Endodermal cell (in vitro differentiated cells): ENCODE measurements around the gene FNDC8. TPM values are rescaled to one million over a fixed set of nuclear protein-coding genes. Genes with fewer than 3 reads are reported as not detected.

Experiments used
- DNase-seq: peaks from one replicate; pipeline ENCODE4 v3.0.0-alpha.2; 2017
- H3K27ac ChIP-seq: 2 replicates; pipeline ENCODE4 v1.5.1; 2013; ENCODE audit warnings: mild to moderate bottlenecking, low read depth, low read length, moderate library complexity
- H3K27me3 ChIP-seq: 2 replicates; pipeline ENCODE4 v1.6.1; 2013; ENCODE audit warnings: mild to moderate bottlenecking, low read length, moderate library complexity; ENCODE audit not compliant: insufficient read depth, control insufficient read depth, poor library complexity, severe bottlenecking
- H3K36me3 ChIP-seq: 2 replicates; pipeline ENCODE4 v1.7.0; 2013; ENCODE audit warnings: mild to moderate bottlenecking, low read length, moderate library complexity; ENCODE audit not compliant: control insufficient read depth, insufficient read depth
- H3K4me1 ChIP-seq: one replicate; pipeline ENCODE4 v1.7.0; 2013; ENCODE audit warnings: low read length; ENCODE audit not compliant: control insufficient read depth, insufficient read depth
- H3K4me3 ChIP-seq: 2 replicates; pipeline ENCODE4 v1.5.1; 2013; ENCODE audit warnings: mild to moderate bottlenecking, low read length, moderate library complexity
- H3K9ac ChIP-seq: 2 replicates; pipeline ENCODE4 v1.6.1; 2013; ENCODE audit warnings: mild to moderate bottlenecking, low read length, moderate library complexity; ENCODE audit not compliant: poor library complexity, severe bottlenecking; ENCODE audit errors: extremely low read depth
- H3K9me3 ChIP-seq: 2 replicates; pipeline ENCODE4 v1.6.1; 2013; ENCODE audit warnings: mild to moderate bottlenecking, low read length, moderate library complexity; ENCODE audit not compliant: control insufficient read depth
- H3K27ac Mint-ChIP-seq: 2 replicates; pipeline ENCODE4 v1.8.0; 2020; ENCODE audit warnings: mixed read lengths
- H3K27me3 Mint-ChIP-seq: 2 replicates; pipeline ENCODE4 v1.8.0; 2021; ENCODE audit warnings: mild to moderate bottlenecking, mixed read lengths; ENCODE audit not compliant: insufficient read depth
- H3K36me3 Mint-ChIP-seq: 2 replicates; pipeline ENCODE4 v1.8.0; 2020; ENCODE audit warnings: low read depth, mixed read lengths
- H3K4me1 Mint-ChIP-seq: 2 replicates; pipeline ENCODE4 v1.8.0; 2020; ENCODE audit warnings: mixed read lengths
- H3K4me3 Mint-ChIP-seq: 2 replicates; pipeline ENCODE4 v1.8.0; 2020; ENCODE audit warnings: mild to moderate bottlenecking, moderate library complexity, mixed read lengths
- H3K9me3 Mint-ChIP-seq: 2 replicates; pipeline ENCODE4 v1.8.0; 2020; ENCODE audit warnings: mild to moderate bottlenecking, mixed read lengths
- WGBS, 2 experiments: methylation state at CpG; one replicate each; pipeline versions ENCODE4 v1.1.5 to v1.1.7; 2013; ENCODE audit warnings: missing lambda C conversion rate in 2 of 2, mixed read lengths in 1 of 2; ENCODE audit not compliant: insufficient coverage in 1 of 2, insufficient read length in 1 of 2; 5-methylcytosine and 5-hydroxymethylcytosine counted together
- total RNA-seq, 2 donors: library from RNA; stranded (reverse); fragmentation: NEBNext Ultra II Directional in 1 of 2; extraction: Animal tissue kit (Norgen Biotek cat#: 25700) in 1 of 2; gene quantifications; 2 replicates in 1 of 2; 3 replicates in 1 of 2; pipeline ENCODE4 v1.2.1, GENCODE V29; 2021
- TF ChIP-seq, protein P1 (sequence below): fragments of 200-600 bp; sonication (generic); conservative IDR thresholded peaks from 2 replicates; pipeline ENCODE4 v1.5.0; 2021; ENCODE audit warnings: antibody characterized with exemption, mild to moderate bottlenecking

The FNDC8 gene
- total RNA-seq, 2 donors from 2014 or later = not detected

DNA sequence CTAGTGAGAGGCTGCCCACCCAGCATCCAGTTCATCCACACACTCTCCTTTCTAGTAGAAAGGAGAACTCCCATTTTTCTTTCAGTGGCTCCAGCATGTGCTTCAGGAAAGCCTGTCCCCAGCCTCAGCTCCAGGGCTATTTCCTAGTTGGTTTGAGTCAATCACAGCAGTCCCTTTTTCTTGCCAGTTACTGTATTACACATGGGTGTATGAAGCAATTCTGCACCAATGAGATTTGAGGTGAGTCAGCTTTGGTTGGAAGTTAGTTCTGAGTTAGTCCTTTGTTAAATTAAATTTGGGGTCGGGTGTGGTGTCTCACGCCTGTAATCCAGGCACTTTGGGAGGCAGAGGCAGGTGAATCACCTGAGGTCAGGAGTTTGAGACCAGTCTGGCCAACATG lies 26.5 kb upstream of the FNDC8 start:
- peaks cover 15% of the 10 kb centered on the region for H3K36me3 ChIP-seq
- no peaks in the 10 kb centered on the region for H3K9me3 Mint-ChIP-seq
- H3K27ac ChIP-seq = no peak overlapping the region
- no peak overlapping the region for H3K4me3 ChIP-seq
- no peaks in the 10 kb centered on the region for H3K27me3 ChIP-seq
- DNase-seq = no peak
- H3K36me3 Mint-ChIP-seq = peaks cover 12% of the 10 kb centered on the region
- TF ChIP-seq, protein P1, sequence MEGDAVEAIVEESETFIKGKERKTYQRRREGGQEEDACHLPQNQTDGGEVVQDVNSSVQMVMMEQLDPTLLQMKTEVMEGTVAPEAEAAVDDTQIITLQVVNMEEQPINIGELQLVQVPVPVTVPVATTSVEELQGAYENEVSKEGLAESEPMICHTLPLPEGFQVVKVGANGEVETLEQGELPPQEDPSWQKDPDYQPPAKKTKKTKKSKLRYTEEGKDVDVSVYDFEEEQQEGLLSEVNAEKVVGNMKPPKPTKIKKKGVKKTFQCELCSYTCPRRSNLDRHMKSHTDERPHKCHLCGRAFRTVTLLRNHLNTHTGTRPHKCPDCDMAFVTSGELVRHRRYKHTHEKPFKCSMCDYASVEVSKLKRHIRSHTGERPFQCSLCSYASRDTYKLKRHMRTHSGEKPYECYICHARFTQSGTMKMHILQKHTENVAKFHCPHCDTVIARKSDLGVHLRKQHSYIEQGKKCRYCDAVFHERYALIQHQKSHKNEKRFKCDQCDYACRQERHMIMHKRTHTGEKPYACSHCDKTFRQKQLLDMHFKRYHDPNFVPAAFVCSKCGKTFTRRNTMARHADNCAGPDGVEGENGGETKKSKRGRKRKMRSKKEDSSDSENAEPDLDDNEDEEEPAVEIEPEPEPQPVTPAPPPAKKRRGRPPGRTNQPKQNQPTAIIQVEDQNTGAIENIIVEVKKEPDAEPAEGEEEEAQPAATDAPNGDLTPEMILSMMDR = no peak
- no peaks in the 10 kb centered on the region for H3K27me3 Mint-ChIP-seq
- H3K9me3 ChIP-seq = no peaks in the 10 kb centered on the region
- H3K4me1 Mint-ChIP-seq = peaks cover under 1% of the 10 kb centered on the region
- no peak overlapping the region for H3K4me3 Mint-ChIP-seq
- WGBS, 2 experiments = 92 to 94% methylated on average over 2 of the region's 2 CpGs
- peak overlapping the region; percentile 5 for H3K27ac Mint-ChIP-seq
- H3K9ac ChIP-seq = no peak overlapping the region
- no peaks in the 10 kb centered on the region for H3K4me1 ChIP-seq

DNA sequence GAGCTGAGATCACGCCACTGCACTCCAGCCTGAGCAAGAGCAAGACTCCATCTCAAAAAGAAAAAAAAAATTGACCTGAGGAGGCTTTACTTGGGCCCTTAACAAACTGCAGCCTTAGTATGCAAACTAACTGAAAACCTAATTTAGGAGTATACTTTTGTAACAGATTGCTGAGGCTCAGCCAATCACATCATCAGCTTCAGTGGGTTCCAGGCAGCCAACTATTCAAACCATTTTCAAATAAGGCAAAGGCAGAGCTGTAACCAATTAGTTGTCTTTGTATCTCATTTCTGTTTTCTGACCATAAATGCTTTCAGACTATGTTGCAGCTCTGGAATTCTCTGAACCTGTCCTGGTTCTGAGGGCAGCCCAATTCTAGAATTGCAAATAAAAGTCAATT lies 25.7 kb upstream of the FNDC8 start:
- Histone ChIP-seq H3K4me3 (no peak overlapping the region), H3K36me3 (peaks cover 22% of the 10 kb centered on the region), H3K9ac (no peak overlapping the region), H3K27ac (no peak overlapping the region), H3K27me3 (no peaks in the 10 kb centered on the region), H3K9me3 (no peaks in the 10 kb centered on the region), H3K4me1 (no peaks in the 10 kb centered on the region)
- no peaks in the 10 kb centered on the region for H3K9me3 Mint-ChIP-seq
- H3K36me3 Mint-ChIP-seq = peaks cover 20% of the 10 kb centered on the region
- WGBS, 2 experiments = 50 to 100% methylated on average over 1 of the region's 1 CpG
- H3K27me3 Mint-ChIP-seq = no peaks in the 10 kb centered on the region
- TF ChIP-seq, protein P1 = no peak
- H3K4me3 Mint-ChIP-seq = no peak overlapping the region
- H3K27ac Mint-ChIP-seq = no peak overlapping the region
- no peaks in the 10 kb centered on the region for H3K4me1 Mint-ChIP-seq
- no peak for DNase-seq

DNA sequence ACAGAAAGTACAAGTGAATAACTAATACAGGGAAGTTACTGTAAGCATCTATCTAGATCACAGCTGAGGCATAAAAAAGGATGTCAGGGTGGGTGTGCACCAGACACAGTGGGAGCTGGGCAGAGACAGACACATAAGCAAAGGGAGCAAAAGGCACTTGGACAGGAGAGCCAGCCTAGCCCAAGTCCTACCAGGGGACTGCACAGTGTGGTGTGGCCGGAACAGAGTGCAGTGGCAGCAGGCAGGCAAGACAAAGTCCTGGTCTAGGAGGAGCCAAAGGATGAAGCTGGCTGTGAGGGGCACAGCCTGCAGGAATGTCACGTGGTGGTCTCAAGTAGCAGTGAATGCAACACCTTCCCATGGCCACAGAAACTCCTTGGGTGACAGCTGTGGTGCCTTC lies 23.6 kb upstream of the FNDC8 start:
- TF ChIP-seq, protein P1 = no peak
- Mint-ChIP-seq H3K27ac (no peak overlapping the region), H3K36me3 (peaks cover 34% of the 10 kb centered on the region), H3K9me3 (no peaks in the 10 kb centered on the region), H3K4me3 (no peak overlapping the region), H3K4me1 (no peaks in the 10 kb centered on the region), H3K27me3 (no peaks in the 10 kb centered on the region)
- peak; percentile 51 for DNase-seq
- Histone ChIP-seq H3K4me3 (no peak overlapping the region), H3K27ac (no peak overlapping the region), H3K36me3 (peaks cover 41% of the 10 kb centered on the region), H3K4me1 (no peaks in the 10 kb centered on the region), H3K9me3 (no peaks in the 10 kb centered on the region), H3K27me3 (no peaks in the 10 kb centered on the region), H3K9ac (no peak overlapping the region)
- WGBS, 2 experiments = 88% methylated on average over 2 of the region's 2 CpGs
